ENCODE data around the gene SLC23A1. TPM values are rescaled to one million over a fixed set of nuclear protein-coding genes. Genes with fewer than 3 reads are reported as not detected.

The SLC23A1 gene
- total and polyA plus RNA-seq, 2 of the 13 experiments (the other 11 are each of a cell fraction or from before 2014, with no cell fraction given), result 6.0 to 6.6 TPM

- TF ChIP-seq E2F2 (CRISPR knock-in tag; IDR thresholded peaks at IDR 0.05; ENCODE audit: borderline replicate concordance) (no peak), SNAPC2 (CRISPR knock-in tag; IDR thresholded peaks at IDR 0.05) (0 out of 2 replicates have a peak, but pooled peaks have one; percentile 74), ZBTB10 (CRISPR knock-in tag; IDR thresholded peaks at IDR 0.05; ENCODE audit: borderline replicate concordance) (no peak), PHF20 (CRISPR knock-in tag; IDR thresholded peaks at IDR 0.05) (peak; percentile 80), ZNF296 (CRISPR knock-in tag; conservative IDR thresholded peaks at IDR 0.05) (no peak), CEBPB (IDR thresholded peaks at IDR 0.05; ENCODE audit: borderline replicate concordance, low read depth, low read length) (no peak), ZNF549 (CRISPR knock-in tag; IDR thresholded peaks at IDR 0.05) (no peak), ARID5B (CRISPR knock-in tag; IDR thresholded peaks at IDR 0.05) (peak; percentile 60), NR2F6 (IDR thresholded peaks at IDR 0.05) (no peak), NR2F6 (CRISPR knock-in tag; IDR thresholded peaks at IDR 0.05) (no peak), ZNF142 (CRISPR knock-in tag; IDR thresholded peaks at IDR 0.05) (no peak), ZNF574 (CRISPR knock-in tag; IDR thresholded peaks at IDR 0.05) (peak; percentile 77)
These were observed 41.2 kb downstream of the SLC23A1 start, which contains the start of gene PAIP2 (continued) for GRCh38 chr5:139341689-139342422.

All from HepG2 (cell line).